Middle frontal gyrus (tissue), 1 donor: Measurements from ENCODE around the gene IRF2.
"Not testable (repeated sequence)": the region's sequence is repeated elsewhere in the genome, so short reads cannot be mapped to it uniquely, and the experiment has no call there.

ENCODE experiments used
- DNase-seq: peaks from one replicate; pipeline ENCODE4 v3.0.0-alpha.2; 2015; ENCODE audit warnings: low spot score; ENCODE audit errors: extremely low spot score

The IRF2 gene

GRCh38 chr4:184348311-184349233 lies 125.8 kb downstream of the IRF2 start:
- DNase-seq = no peak

GRCh38 chr4:184347251-184348239 lies 126.8 kb downstream of the IRF2 start:
- DNase-seq = no peak

- no peak for DNase-seq
Observed at GRCh38 chr4:184346682-184347081, 127.7 kb downstream of the IRF2 start.

GRCh38 chr4:184346273-184346672 lies 128.1 kb downstream of the IRF2 start:
- not testable (repeated sequence) for DNase-seq

- DNase-seq = no peak
Observed at GRCh38 chr4:184345573-184345922, 128.8 kb downstream of the IRF2 start.

- no peak for DNase-seq
Observed at GRCh38 chr4:184344899-184345572, 129.3 kb downstream of the IRF2 start.

GRCh38 chr4:184344435-184344834 lies 129.9 kb downstream of the IRF2 start:
- no peak for DNase-seq

GRCh38 chr4:184343502-184344177 lies 130.7 kb downstream of the IRF2 start:
- peak; percentile 79 for DNase-seq

GRCh38 chr4:184342857-184343237 lies 131.5 kb downstream of the IRF2 start:
- not testable (repeated sequence) for DNase-seq

- DNase-seq = no peak
Observed at GRCh38 chr4:184342167-184342856, 132.0 kb downstream of the IRF2 start.

GRCh38 chr4:184339398-184340193 lies 134.8 kb downstream of the IRF2 start:
- DNase-seq = not testable (repeated sequence)

GRCh38 chr4:184337907-184338306 lies 136.4 kb downstream of the IRF2 start:
- DNase-seq = no peak
